Activated CD4-positive, alpha-beta T cell treated with anti-CD3 and anti-CD28 coated beads, Interleukin-2, amount 10 ng/mL, durations not matched to agents 24 days and 14 days (primary cell): ENCODE data around the gene VSX1. TPM values are rescaled to one million over a fixed set of nuclear protein-coding genes. Genes with fewer than 3 reads are reported as not detected.

Experiments used
- DNase-seq: peaks from one replicate; pipeline ENCODE4 v3.0.0; 2022
- H3K27ac Mint-ChIP-seq: one replicate; pipeline ENCODE4 v1.8.0; 2022; ENCODE audit warnings: mild to moderate bottlenecking, mixed read lengths
- H3K27me3 Mint-ChIP-seq: one replicate; pipeline ENCODE4 v1.8.0; 2022; ENCODE audit warnings: mixed read lengths
- H3K36me3 Mint-ChIP-seq: one replicate; pipeline ENCODE4 v1.8.0; 2022; ENCODE audit warnings: low read depth, mild to moderate bottlenecking, mixed read lengths
- H3K4me1 Mint-ChIP-seq: one replicate; pipeline ENCODE4 v1.8.0; 2021; ENCODE audit warnings: mixed read lengths
- H3K4me3 Mint-ChIP-seq: one replicate; pipeline ENCODE4 v1.8.0; 2022; ENCODE audit warnings: mild to moderate bottlenecking, moderate library complexity, mixed read lengths
- H3K9me3 Mint-ChIP-seq: one replicate; pipeline ENCODE4 v1.8.0; 2021; ENCODE audit warnings: mixed read lengths
- intact Hi-C: fragments of 100-400 bp; cut with micrococcal nuclease; formaldehyde crosslinking; loops from one replicate; pipeline ENCODE4 v1.15.1; 2023
- total RNA-seq: library from RNA; stranded (reverse); gene quantifications from 2 replicates; pipeline ENCODE4 v1.2.3, GENCODE V29; 2022

Gene VSX1
- total RNA-seq, 1 donor from 2014 or later = not detected

GRCh38 chr20:25100914-25101313 lies 19.0 kb upstream of the VSX1 start:
- Mint-ChIP-seq H3K27me3 (peaks cover 8% of the 10 kb centered on the region), H3K9me3 (no peaks in the 10 kb centered on the region), H3K4me1 (no peaks in the 10 kb centered on the region), H3K36me3 (no peaks in the 10 kb centered on the region), H3K4me3 (no peak overlapping the region), H3K27ac (no peak overlapping the region)
- no peak for DNase-seq
- intact Hi-C loops = no loop called here

DNA sequence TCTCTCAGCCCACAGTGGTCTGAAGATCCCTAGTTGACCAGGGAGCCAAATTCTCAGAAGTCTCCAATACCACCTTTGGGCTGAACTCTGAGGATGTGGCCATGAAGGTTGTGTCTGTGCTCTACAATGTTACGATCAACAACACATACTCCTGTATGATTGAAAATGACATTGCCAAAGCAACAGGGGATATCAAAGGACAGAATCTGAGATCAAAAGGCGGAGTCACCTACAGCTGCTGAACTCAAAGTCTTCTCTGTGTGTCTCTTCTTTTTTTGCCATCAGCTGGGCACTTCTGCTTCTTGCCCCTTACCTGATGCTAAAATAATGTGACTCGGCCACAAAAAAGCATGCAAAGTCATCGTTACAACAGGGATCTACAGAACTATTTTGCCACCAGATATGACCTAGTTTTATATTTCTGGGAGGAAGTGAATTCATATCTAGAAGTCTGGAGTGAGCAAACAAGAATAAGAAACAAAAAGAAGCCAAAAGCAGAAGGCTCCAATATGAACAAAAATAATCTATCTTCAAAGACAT lies 17.7 kb upstream of the VSX1 start:
- no peaks in the 10 kb centered on the region for H3K9me3 Mint-ChIP-seq
- peak overlapping the region; percentile 12 for H3K27ac Mint-ChIP-seq
- no peak overlapping the region for H3K4me3 Mint-ChIP-seq
- intact Hi-C loops = no loop called here
- no peak for DNase-seq
- no peaks in the 10 kb centered on the region for H3K4me1 Mint-ChIP-seq
- peaks cover 10% of the 10 kb centered on the region for H3K27me3 Mint-ChIP-seq
- H3K36me3 Mint-ChIP-seq = no peaks in the 10 kb centered on the region

DNA sequence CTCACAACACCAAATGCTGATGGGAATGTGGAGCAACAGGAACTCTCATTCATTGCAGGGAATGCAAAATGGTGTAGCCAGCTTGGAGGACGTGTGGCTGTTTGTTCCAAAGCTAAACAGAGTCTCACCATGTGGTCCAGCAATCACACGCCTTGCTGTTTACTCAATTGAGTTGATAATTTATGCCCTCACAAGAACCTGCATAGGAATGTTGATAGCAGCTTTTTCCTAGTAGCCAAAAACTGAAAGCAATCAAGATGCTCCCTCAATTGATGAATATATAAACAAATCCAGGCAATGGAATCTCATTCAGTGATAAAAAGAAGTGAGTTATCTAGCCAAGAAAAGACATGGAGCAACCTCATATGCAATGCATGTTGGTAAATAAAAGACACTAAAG lies 15.6 kb upstream of the VSX1 start:
- DNase-seq = no peak
- Mint-ChIP-seq H3K27me3 (peaks cover 13% of the 10 kb centered on the region), H3K9me3 (no peaks in the 10 kb centered on the region), H3K27ac (no peak overlapping the region), H3K36me3 (no peaks in the 10 kb centered on the region), H3K4me3 (no peak overlapping the region), H3K4me1 (no peaks in the 10 kb centered on the region)
- intact Hi-C loops = no loop called here

DNA sequence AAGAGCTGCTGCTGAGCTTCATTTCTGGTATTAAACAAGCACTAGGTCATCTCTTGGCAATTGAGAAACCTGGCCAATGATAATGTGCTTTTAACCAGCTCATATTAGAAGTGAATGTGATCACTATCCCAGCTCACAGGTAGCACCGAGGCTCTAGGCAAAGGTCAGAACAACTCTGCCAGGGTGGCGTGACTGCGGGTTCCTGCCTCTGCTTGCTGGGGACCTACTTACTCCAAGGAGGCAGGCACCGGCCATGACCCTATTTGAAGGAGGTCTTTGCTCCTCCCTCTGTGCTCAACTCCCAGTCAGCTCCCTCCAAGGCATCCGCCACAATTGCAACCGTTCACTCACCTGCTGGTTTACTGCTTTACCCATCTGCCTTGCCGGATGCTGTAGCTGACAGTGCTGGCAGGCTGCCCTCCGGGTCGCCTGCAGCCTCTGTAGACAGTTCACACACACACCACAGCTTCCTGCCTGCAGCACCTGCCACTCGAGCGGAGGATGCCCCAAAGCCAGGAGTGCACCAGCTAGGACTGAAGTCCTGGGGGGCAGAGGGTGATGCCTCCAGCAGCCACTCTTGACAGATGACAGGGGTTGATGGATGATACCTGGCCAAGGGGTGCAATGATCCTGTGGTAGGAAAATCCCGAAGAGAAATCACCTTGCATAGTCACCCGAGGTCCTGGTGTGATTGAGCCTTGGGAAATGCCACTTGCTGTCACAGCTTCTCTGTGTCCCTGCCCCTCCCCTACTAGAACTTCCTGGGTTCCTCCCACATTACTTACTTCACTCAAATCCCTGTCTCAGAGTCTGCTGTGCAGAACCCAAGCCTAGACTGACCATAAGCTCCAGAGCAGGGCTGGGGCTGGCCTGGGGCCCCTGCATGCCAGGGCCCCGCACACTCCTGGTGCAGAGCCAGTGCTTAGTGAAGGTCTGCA lies 8.8 kb upstream of the VSX1 start:
- Mint-ChIP-seq H3K27me3 (peaks cover 19% of the 10 kb centered on the region), H3K27ac (no peak overlapping the region), H3K4me3 (peak overlapping the region; percentile 40), H3K36me3 (no peaks in the 10 kb centered on the region), H3K4me1 (peaks cover 15% of the 10 kb centered on the region), H3K9me3 (no peaks in the 10 kb centered on the region)
- intact Hi-C loops = no loop called here
- peak; percentile 86 for DNase-seq

DNA sequence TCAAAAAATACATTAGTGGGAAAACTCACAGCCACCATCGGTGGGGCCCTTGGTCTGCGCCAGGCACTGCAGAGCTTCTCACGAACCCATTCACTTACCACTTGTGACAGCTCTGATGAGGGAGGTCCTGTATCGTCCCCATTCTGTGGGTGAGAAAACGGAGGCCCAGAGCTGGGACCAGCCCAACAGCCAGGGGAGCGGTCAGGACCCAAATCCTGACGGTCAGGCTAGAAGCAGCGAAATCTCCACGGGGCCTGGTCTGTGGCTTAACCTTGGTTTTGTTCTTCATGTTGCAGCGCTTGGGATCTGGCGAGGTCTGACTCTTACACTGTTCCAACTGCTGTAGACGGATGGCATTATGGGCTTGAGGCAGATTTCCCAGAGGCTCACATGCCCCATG lies 7.7 kb upstream of the VSX1 start:
- H3K36me3 Mint-ChIP-seq = no peaks in the 10 kb centered on the region
- no peak overlapping the region for H3K4me3 Mint-ChIP-seq
- H3K4me1 Mint-ChIP-seq = peaks cover 15% of the 10 kb centered on the region
- intact Hi-C loops = loop anchor here (10.0 kb wide), 1 partner anchor 55 kb away; no protein-coding TSS in a partner anchor
- H3K27me3 Mint-ChIP-seq = peaks cover 27% of the 10 kb centered on the region
- DNase-seq = peak; percentile 45
- H3K27ac Mint-ChIP-seq = no peak overlapping the region
- no peaks in the 10 kb centered on the region for H3K9me3 Mint-ChIP-seq

GRCh38 chr20:25089096-25089495 lies 7.2 kb upstream of the VSX1 start:
- Mint-ChIP-seq H3K27ac (no peak overlapping the region), H3K9me3 (no peaks in the 10 kb centered on the region), H3K4me1 (peaks cover 15% of the 10 kb centered on the region), H3K27me3 (peaks cover 33% of the 10 kb centered on the region), H3K36me3 (no peaks in the 10 kb centered on the region), H3K4me3 (no peak overlapping the region)
- peak; percentile 46 for DNase-seq
- intact Hi-C loops = loop anchor here (10.0 kb wide), 1 partner anchor 56 kb away; no protein-coding TSS in a partner anchor

GRCh38 chr20:25088267-25088666 lies 6.3 kb upstream of the VSX1 start:
- no peaks in the 10 kb centered on the region for H3K9me3 Mint-ChIP-seq
- no peaks in the 10 kb centered on the region for H3K36me3 Mint-ChIP-seq
- no peak overlapping the region for H3K4me3 Mint-ChIP-seq
- intact Hi-C loops = loop anchor here (10.0 kb wide), 1 partner anchor 57 kb away; no protein-coding TSS in a partner anchor
- no peak for DNase-seq
- H3K27ac Mint-ChIP-seq = no peak overlapping the region
- H3K27me3 Mint-ChIP-seq = peaks cover 38% of the 10 kb centered on the region
- peaks cover 19% of the 10 kb centered on the region for H3K4me1 Mint-ChIP-seq

GRCh38 chr20:25087186-25087929 lies 5.4 kb upstream of the VSX1 start:
- Mint-ChIP-seq H3K27ac (no peak overlapping the region), H3K27me3 (peaks cover 45% of the 10 kb centered on the region), H3K4me1 (peaks cover 19% of the 10 kb centered on the region), H3K9me3 (no peaks in the 10 kb centered on the region), H3K36me3 (no peaks in the 10 kb centered on the region), H3K4me3 (no peak overlapping the region)
- intact Hi-C loops = loop anchor here (10.0 kb wide), 1 partner anchor 57 kb away; no protein-coding TSS in a partner anchor
- peak; percentile 18 for DNase-seq

DNA sequence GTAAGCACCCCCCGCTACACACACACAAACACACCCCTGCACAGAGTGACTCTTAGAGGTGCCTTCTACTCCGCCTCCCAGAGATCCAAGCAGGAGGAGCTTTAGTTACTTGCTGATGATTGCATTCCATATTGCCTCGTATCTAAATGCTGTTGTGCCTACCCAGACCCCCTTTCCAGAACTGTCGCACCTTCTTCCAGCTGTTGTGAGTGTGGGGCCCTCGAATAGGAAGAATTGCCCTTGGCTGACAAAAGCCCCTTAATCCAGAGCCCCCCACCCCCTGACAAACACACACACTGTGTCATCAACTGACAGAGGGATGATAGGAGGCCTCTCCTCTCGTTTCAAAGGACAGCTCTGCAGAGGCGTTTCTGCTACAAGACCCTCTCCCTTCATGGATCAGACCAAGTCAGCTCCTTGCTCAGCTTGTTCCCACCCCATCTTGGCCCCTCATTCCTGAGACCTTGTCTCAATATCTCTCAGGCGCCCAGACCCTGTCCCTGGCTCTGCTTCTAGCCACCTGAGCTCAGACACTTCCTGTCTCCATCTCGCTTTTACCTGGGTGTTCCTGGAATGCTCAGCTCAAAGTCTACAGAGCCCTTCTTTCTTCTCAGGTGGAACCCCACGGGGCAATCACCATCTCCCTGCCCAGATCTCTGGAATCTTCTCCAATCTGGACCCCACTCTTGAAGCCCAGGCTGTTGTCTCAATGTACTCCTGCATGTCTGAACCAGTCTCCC lies 4.0 kb upstream of the VSX1 start:
- Mint-ChIP-seq H3K36me3 (no peaks in the 10 kb centered on the region), H3K4me3 (no peak overlapping the region), H3K27ac (no peak overlapping the region), H3K9me3 (peaks cover under 1% of the 10 kb centered on the region), H3K27me3 (peaks cover 53% of the 10 kb centered on the region), H3K4me1 (peaks cover 14% of the 10 kb centered on the region)
- DNase-seq = no peak
- intact Hi-C loops = loop anchor here (10.0 kb wide), 1 partner anchor 59 kb away; no protein-coding TSS in a partner anchor

DNA sequence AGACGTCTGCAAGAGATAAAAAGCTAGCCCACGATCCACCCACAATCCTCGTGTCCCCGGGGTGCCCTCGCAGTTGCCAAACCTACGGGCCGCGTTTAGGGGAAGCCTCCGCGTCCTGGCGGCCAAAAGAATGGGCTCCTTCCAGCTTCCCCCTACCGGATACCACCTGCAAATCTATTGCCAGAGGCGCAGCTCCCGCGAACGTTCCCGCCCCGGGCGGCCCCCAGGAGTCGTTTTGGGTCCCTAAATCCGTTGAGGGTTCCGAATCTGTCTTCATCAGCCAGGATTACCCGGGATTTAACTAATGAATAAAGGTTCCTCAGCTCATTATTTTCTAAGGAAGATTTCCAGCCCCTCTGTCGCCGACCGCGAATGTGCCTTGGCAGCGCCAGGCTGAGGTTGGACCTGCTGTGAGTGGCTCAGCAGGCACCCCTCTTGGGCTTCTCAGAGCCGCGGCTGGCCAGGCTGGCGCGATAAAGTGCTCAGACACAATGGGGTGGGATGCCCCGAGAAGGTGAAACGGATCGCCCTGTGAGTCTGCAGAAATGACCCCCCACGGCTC lies 2.8 kb upstream of the VSX1 start:
- intact Hi-C loops = loop anchor here (10.0 kb wide), 1 partner anchor 60 kb away; no protein-coding TSS in a partner anchor
- peaks cover 2% of the 10 kb centered on the region for H3K36me3 Mint-ChIP-seq
- peaks cover 4% of the 10 kb centered on the region for H3K9me3 Mint-ChIP-seq
- peaks cover 64% of the 10 kb centered on the region for H3K27me3 Mint-ChIP-seq
- no peak for DNase-seq
- H3K4me1 Mint-ChIP-seq = peaks cover 8% of the 10 kb centered on the region
- H3K27ac Mint-ChIP-seq = no peak overlapping the region
- H3K4me3 Mint-ChIP-seq = peak overlapping the region; percentile 7

GRCh38 chr20:25083773-25084625 lies 2.1 kb upstream of the VSX1 start:
- H3K9me3 Mint-ChIP-seq = peaks cover 4% of the 10 kb centered on the region
- no peak overlapping the region for H3K27ac Mint-ChIP-seq
- peak; percentile 83 for DNase-seq
- peaks cover 8% of the 10 kb centered on the region for H3K4me1 Mint-ChIP-seq
- H3K4me3 Mint-ChIP-seq = peak overlapping the region; percentile 57
- H3K36me3 Mint-ChIP-seq = peaks cover 2% of the 10 kb centered on the region
- intact Hi-C loops = loop anchor here (2.0 to 10.0 kb wide), 2 partner anchors 61 to 95 kb away; no protein-coding TSS in a partner anchor
- peaks cover 69% of the 10 kb centered on the region for H3K27me3 Mint-ChIP-seq

DNA sequence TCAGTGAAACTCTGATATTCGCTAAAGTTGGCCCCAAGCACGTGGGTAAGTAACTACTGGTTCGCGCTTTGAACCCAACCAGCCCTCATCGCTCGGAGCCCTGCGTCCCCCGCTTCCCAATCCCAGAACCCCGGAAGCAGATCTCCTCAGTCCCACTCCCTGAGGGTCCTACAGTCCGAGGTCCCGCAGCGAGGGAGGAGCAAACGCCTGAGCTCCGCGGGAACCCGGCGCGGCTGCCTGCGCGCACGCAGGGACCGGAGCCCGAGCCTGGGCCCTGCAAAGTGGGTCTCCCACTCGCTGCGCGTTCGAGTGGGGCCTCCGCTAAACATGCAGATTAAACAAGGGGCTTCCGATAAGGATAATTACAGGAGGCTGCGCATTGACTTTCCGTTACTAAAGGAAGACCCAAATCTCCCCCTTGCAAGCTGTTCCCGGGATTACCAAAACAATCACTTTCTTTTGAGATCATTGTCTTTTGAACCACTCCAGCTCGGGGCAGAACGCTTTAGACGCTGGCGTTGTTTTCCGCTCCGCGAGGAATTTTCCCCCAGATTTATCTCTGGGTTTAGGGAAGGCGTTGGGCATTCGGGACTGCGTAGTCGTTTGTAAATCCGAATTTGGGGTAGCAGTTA lies 1.3 kb upstream of the VSX1 start:
- Mint-ChIP-seq H3K27me3 (peaks cover 77% of the 10 kb centered on the region), H3K27ac (no peak overlapping the region), H3K4me3 (peak overlapping the region; percentile 57), H3K4me1 (peaks cover 8% of the 10 kb centered on the region), H3K36me3 (peaks cover 2% of the 10 kb centered on the region), H3K9me3 (peaks cover 4% of the 10 kb centered on the region)
- intact Hi-C loops = loop anchor here (2.0 to 10.0 kb wide), 2 partner anchors 62 to 96 kb away; no protein-coding TSS in a partner anchor
- no peak for DNase-seq
